Placental epithelial cell (primary cell): ENCODE results near the gene RSPO3. TPM values are rescaled to one million over a fixed set of nuclear protein-coding genes. Genes with fewer than 3 reads are reported as not detected.

Experiments used
- total RNA-seq: library from RNA; depleted of rRNA; stranded (reverse); fragments of >200 nt; gene quantifications from 2 replicates; pipeline ENCODE4 v1.2.3, GENCODE V29; 2012

RSPO3 gene
- total RNA-seq = not detected in 2 replicates

GRCh38 chr6:127118298-127119101, at the start of gene RSPO3:
RSPO3 (plus strand) TSS chr6:127118671; CDS start chr6:127119193, 522 bp downstream.

Other genes starting within 250 kb of the RSPO3 start
- gene RNF146, start 148.2 kb downstream of the RSPO3 start, total RNA-seq = 33.0 and 41.2 TPM in 2 replicates
- gene ECHDC1, start 224.9 kb downstream of the RSPO3 start, total RNA-seq = 43.6 and 73.2 TPM in 2 replicates